Measurements from ENCODE around the gene RPS27. TPM values are rescaled to one million over a fixed set of nuclear protein-coding genes. Genes with fewer than 3 reads are reported as not detected.
"Not testable (repeated sequence)": the region's sequence is repeated elsewhere in the genome, so short reads cannot be mapped to it uniquely, and the experiment has no call there.

Gene RPS27
- total RNA-seq, 1 donor from 2014 or later: 1,160 TPM

GRCh38 chr1:154019269-154019668, 28.7 kb downstream of the RPS27 start:
- no peaks in the 10 kb centered on the region for H3K27me3 ChIP-seq (ENCODE audit: control insufficient read depth, insufficient read depth, low read length)
- no peak for FAIRE-seq

GRCh38 chr1:154019940-154020339, 29.4 kb downstream of the RPS27 start:
- no peaks in the 10 kb centered on the region for H3K36me3 ChIP-seq (ENCODE audit: control insufficient read depth, insufficient read depth, low read length)
- no peak for DNase-seq (ENCODE audit: low read depth)
- FAIRE-seq: no peak
- no peak for TF ChIP-seq CTCF (IDR thresholded peaks at IDR 0.05; ENCODE audit: insufficient read depth, low read length, severe bottlenecking)
- no peaks in the 10 kb centered on the region for H3K27me3 ChIP-seq (ENCODE audit: control insufficient read depth, insufficient read depth, low read length)
- H3K4me3 ChIP-seq (ENCODE audit: low read depth, low read length): no peak overlapping the region

More at GRCh38 chr1:154019269-154019668, 28.7 kb downstream of the RPS27 start:
- H3K4me3 ChIP-seq (ENCODE audit: low read depth, low read length): no peak overlapping the region
- no peak for TF ChIP-seq CTCF (IDR thresholded peaks at IDR 0.05; ENCODE audit: insufficient read depth, low read length, severe bottlenecking)
- no peak for DNase-seq (ENCODE audit: low read depth)
- no peaks in the 10 kb centered on the region for H3K36me3 ChIP-seq (ENCODE audit: control insufficient read depth, insufficient read depth, low read length)

GRCh38 chr1:154033697-154034096, 43.1 kb downstream of the RPS27 start:
- not testable (repeated sequence) for H3K27me3 ChIP-seq (ENCODE audit: control insufficient read depth, insufficient read depth, low read length); DNase-seq (ENCODE audit: low read depth); H3K4me3 ChIP-seq (ENCODE audit: low read depth, low read length); H3K36me3 ChIP-seq (ENCODE audit: control insufficient read depth, insufficient read depth, low read length); FAIRE-seq

Other genes with a start within 250 kb of the RPS27 start
- 4.1 and 7.4 TPM in 2 replicates for gene SLC27A3, start 215.4 kb upstream of the RPS27 start, total RNA-seq
- gene GATAD2B, start 67.8 kb upstream of the RPS27 start, total RNA-seq: 1.8 and 3.7 TPM in 2 replicates
- 8.7 and 12.3 TPM in 2 replicates for gene DENND4B, start 44.0 kb upstream of the RPS27 start, total RNA-seq
- 2.6 and 4.7 TPM in 2 replicates for gene CRTC2, start 32.1 kb upstream of the RPS27 start, total RNA-seq
- 71.2 and 108 TPM in 2 replicates for gene SLC39A1, start 27.2 kb upstream of the RPS27 start, total RNA-seq
- 4.6 and 7.1 TPM in 2 replicates for gene CREB3L4, start 22.9 kb upstream of the RPS27 start, total RNA-seq
- gene JTB, start 13.1 kb upstream of the RPS27 start, total RNA-seq: 181 and 183 TPM in 2 replicates
- gene RAB13, start 4.4 kb upstream of the RPS27 start, total RNA-seq: 24.2 and 40.8 TPM in 2 replicates
- gene NUP210L, start 164.3 kb downstream of the RPS27 start, total RNA-seq: under 0.01 and 0.13 TPM in 2 replicates
- 279 and 321 TPM in 2 replicates for gene TPM3, start 201.3 kb downstream of the RPS27 start, total RNA-seq
- gene CFAP141, start 215.6 kb downstream of the RPS27 start, total RNA-seq: not detected in 2 replicates
- gene UBAP2L, start 230.2 kb downstream of the RPS27 start, total RNA-seq: 20.8 and 33.9 TPM in 2 replicates